Glomerular endothelial cell (primary cell): ENCODE results near the gene IFRD2. TPM values are rescaled to one million over a fixed set of nuclear protein-coding genes. Genes with fewer than 3 reads are reported as not detected.
"Not testable (repeated sequence)": the region's sequence is repeated elsewhere in the genome, so short reads cannot be mapped to it uniquely, and the experiment has no call there.

Experiments used
- DNase-seq: peaks from one replicate; pipeline ENCODE4 v3.0.0-alpha.2; 2011; ENCODE audit warnings: low read depth, low spot score; ENCODE audit errors: extremely low read depth
- total RNA-seq: library from RNA; depleted of rRNA; stranded (reverse); fragments of >200 nt; gene quantifications from 2 replicates; pipeline ENCODE4 v1.2.3, GENCODE V29; 2015

Gene IFRD2
- total RNA-seq, 1 donor from 2014 or later: 60.3 TPM

DNA sequence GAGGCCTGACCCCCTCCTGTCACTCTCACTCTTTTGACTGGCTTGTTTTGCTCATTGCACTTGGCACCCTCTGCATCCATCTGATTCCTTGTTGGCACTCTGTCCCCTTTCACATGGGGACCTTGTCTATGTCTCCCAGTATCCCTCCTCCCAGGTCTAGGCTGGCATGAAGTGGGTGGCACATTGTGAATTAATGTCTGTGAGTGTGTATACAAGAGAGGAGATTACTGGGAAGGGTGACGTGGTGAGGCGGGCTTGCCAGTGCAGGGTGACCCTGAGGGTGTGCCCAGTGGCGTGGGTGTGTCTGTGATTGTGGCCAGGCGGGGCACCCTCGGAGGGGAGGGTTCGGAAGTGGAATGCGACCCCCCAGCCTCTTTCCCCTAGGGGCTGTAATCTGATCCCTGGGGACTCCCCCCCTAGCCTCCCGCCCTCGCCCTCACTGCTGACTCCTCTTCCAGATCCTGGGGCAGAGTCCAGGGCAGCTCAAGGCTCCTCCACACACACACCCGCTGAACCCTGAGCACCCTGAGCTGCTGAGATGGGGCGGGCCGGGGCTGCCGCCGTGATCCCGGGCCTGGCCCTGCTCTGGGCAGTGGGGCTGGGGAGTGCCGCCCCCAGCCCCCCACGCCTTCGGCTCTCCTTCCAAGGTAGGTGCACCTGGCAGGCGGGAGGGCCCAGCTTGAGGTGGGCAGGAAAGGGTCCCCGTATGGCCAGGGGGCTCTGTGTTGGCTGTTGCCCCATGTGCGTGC, 23.4 kb downstream of the IFRD2 start, which contains the start of gene SEMA3B:
TSS of gene SEMA3B (plus strand) at position 445 of the 749 bp plus-strand sequence. CDS start at position 539, 94 bp downstream.
- DNase-seq: no peak

GRCh38 chr3:50268276-50268675, 24.0 kb downstream of the IFRD2 start:
- no peak for DNase-seq

GRCh38 chr3:50267280-50267913, 24.8 kb downstream of the IFRD2 start:
- DNase-seq: no peak

DNA sequence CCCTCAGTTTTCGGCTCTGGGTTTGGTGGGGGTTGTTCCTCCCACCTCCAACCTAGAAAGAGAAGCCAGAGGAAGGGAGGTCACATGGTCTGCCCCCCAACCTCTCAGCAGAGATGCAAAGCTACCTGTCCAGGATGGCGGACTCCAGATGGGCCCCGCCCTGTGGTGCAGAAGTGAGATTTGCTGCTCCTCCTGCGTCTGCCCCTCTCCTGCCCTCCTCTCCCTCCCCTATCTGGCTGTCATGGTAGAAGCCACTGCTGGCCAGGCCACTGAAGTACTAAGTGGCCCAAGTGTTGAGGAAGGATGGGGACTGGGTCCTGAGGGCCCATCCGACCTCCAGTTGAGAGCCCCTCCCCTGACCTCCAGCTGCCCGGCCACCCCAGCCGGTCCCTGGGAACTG, 25.4 kb downstream of the IFRD2 start:
- DNase-seq: no peak

DNA sequence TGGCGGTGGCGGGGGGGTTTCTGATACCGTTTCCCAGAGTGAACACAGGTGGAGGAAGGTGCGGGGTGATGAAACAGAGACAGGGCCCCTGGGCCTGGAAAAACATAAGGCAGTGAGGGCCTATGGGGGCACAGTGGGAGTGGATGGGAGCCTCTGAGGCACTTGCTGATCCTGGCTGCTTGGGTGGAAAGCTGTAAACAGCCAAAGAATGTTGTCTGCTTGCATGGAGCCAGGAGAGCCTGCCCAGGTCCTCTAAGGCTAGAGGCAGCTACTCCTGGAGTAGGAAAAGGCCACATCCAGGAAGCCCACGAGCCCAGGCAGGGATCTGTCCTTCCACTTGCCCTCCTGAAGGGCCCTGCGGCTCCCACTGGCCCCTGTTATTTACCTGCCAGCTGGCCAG, 26.2 kb downstream of the IFRD2 start:
- no peak for DNase-seq

GRCh38 chr3:50265571-50265970, 26.7 kb downstream of the IFRD2 start:
- DNase-seq: no peak

- DNase-seq: no peak
These were observed 27.2 kb downstream of the IFRD2 start for GRCh38 chr3:50264964-50265485.

- no peak for DNase-seq
These were observed 27.8 kb downstream of the IFRD2 start for GRCh38 chr3:50264383-50264963.

DNA sequence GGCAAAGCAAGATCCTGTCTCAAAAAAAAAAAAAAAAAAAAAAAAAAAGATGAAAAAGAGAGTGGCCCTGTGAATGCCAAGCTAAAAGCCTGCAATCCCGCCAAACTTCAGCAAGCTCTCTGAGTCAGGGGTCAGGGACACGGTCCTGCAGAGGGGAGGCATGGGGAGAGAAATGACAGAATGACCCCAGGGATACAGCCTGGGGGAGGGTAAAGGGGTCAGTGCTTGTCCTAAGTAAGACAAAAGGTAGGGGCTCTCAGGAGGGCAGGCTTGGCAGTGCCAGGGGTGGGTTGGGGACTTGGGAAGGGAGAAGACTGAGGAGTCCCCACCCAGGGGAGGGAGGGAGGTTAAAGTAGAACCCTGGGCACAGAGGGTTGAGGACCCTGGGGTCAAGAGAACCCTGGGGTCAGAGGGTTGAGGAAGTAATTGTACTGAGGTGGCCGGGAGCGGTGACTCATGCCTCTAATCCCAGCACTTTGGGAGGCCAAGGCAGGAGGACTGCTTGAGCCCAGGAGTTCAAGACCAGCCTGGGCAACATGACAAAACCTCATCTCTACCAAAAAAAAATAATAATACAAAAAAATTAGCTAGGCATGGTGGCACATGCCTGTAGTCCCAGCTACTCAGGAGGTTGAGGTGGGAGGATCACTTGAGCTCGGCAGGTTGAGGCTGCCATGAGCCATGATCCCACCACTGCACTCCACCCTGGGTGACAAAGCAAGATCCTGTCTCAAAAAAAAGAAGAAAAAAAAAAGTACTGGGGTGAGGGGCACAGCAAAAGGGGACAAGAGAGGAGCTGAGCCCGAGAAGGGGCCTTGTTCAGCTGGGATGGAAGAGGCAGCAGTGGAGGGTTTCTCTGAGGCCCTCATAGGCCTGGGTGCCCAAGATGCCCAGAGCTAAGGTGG, 28.5 kb downstream of the IFRD2 start:
- no peak for DNase-seq

GRCh38 chr3:50262778-50263177, 29.5 kb downstream of the IFRD2 start:
- no peak for DNase-seq

DNA sequence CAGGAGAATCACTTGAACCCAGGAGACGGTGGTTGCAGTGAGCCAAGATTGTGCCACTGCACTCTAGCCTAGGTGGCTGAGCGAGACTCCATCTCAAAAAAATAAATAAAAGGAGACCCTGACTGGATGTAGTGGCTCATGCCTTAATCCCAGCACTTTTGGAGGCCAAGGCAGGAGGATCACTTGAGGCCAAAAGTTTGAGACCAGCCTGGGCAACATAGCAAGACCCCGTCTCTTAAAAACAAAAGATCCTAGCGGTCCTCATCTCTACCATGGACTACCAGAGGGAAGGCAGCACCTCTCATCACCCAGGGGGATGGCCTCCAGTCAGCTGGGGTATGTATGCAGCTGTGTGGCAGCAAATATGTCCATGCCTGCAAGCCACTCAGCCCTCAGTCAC, 30.0 kb downstream of the IFRD2 start:
- DNase-seq: not testable (repeated sequence)

DNA sequence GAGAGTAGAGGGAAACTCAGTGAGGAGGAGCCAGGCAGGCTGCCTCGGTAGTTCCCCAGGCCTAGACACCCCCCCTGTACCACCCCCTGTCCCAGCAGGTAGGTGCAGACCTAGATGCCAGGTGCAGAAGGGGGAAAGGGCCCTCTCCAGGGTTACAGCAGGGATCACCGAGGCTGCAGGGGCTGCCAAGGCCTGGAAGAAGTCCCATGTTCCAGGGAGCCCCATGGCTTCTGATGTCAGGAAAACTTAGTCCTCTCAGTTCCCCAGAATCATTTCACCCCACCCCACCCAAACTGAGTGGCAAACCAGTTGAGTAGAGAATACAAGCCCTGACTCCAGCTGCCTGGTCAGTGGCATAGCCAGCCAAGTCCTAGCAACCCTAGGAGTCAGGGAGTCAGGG, 30.7 kb downstream of the IFRD2 start:
- no peak for DNase-seq

DNA sequence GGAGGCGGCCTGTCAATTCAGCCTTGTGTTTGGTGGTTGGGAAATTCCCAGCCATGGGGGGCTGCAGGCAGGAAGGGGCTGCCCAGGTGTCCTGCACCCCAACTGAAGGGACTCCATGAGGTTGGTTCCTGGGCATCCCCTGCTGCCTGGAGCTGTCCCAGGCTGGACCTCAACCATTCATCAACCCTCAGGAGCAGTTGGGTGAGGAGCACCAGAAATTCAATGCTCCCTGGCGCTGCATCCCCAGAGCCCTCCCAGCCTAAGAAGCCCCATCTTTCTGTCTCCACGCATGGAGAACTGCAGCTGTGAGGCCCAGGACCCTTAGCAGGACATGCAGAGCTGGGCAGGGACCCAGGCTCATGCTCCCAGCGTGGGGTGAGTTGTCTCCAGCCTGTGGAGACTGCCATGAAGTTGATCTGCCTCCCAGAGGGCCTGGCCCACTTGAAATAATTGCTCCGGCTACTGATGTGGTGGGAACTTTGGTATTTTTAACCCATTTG, 31.2 kb downstream of the IFRD2 start:
- DNase-seq: no peak

- no peak for DNase-seq
These were observed 31.9 kb downstream of the IFRD2 start for GRCh38 chr3:50260027-50260941.

DNA sequence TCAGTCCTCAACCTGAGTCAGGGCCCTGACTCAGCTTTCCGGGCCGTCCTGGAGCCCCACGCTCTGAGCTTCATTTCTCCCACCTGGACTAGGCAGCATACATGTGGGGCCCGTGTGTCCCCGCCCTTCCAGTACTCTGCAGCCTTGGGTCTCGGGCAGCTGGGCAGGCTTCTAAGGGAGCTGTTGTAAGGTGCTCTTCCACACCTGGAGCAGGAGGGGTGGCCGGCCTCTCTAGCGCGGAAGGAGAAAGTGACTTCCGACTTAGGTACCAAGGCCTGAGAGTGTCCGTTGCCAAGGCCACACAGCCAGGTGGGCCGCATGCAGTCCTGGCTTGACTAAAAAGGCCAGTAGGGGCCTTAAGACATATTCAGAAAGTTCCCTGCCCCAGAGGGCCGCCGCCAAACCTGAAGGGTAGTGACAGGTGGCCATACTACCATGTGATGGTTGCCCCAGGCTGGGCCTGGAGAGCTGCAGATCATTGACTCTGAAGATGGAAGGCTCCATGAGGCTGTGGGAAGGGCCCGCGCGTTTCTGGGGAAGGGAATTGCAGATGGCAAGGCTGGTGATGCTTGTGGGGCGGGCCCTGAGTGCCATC, 32.7 kb downstream of the IFRD2 start:
- no peak for DNase-seq

DNA sequence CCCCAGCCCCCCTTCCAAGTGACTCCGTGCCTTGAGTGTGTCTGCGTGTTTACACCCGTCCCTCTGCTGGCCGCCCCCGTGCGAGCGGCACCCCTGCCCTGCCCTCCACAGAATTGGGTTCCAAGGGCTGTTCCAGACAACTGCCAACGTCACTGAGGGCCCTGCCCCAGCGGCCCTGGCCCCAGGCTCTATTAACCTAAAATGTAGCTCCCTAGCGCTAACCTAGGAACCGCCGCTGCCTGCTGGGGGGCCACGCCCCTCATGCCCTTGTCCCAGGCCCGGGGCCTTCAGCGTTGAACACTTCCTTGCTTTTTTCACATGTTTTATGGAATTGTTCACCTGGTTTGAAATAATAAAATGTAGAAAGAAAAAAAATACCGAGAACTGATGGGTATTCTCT, 33.2 kb downstream of the IFRD2 start:
- no peak for DNase-seq

GRCh38 chr3:50258029-50258680, 34.1 kb downstream of the IFRD2 start:
- no peak for DNase-seq
